Gastrocnemius medialis (tissue), 4 donors: ENCODE data around the gene GPR22.

Source experiments
- CTCF ChIP-seq, 5 experiments: fragments of 450-650 bp in 3 of 5; fragments of 200-600 bp in 2 of 5; sonication (generic) in 2 of 5; IDR thresholded peaks in 4 of 5; conservative IDR thresholded peaks in 1 of 5; 1 replicate in 4 of 5; 2 replicates in 1 of 5; pipeline ENCODE4 v1.5.1; 2016 to 2019; ENCODE audit warnings: antibody characterized with exemption in 5 of 5, mild to moderate bottlenecking in 3 of 5, moderate library complexity in 3 of 5
- POLR2A ChIP-seq, 2 donors: fragments of 450-650 bp; IDR thresholded peaks; one replicate each; pipeline ENCODE4 v1.6.1; 2017; ENCODE audit warnings: antibody characterized with exemption in 2 of 2, mild to moderate bottlenecking in 2 of 2, moderate library complexity in 2 of 2

GRCh38 chr7:107430057-107430456 is 39.8 kb upstream of the GPR22 start:
- no peak for TF ChIP-seq POLR2A (IDR thresholded peaks at IDR 0.05)
- TF ChIP-seq CTCF (IDR thresholded peaks at IDR 0.05 in 4 of 5, conservative IDR thresholded peaks at IDR 0.05 in 1 of 5): no peak
